Lower leg skin (tissue), 3 donors: Measurements from ENCODE around the gene PDK3.

Source experiments
- CTCF ChIP-seq, 3 donors: fragments of 450-650 bp; IDR thresholded peaks; one replicate each; pipeline ENCODE4 v1.5.1; 2016; ENCODE audit warnings: antibody characterized with exemption in 3 of 3, mild to moderate bottlenecking in 3 of 3, moderate library complexity in 2 of 3
- POLR2A ChIP-seq, 2 donors: fragments of 450-650 bp; IDR thresholded peaks; one replicate each; pipeline ENCODE4 v1.6.1; 2016 to 2017; ENCODE audit warnings: antibody characterized with exemption in 2 of 2, mild to moderate bottlenecking in 1 of 2, moderate library complexity in 1 of 2

GRCh38 chrX:24423960-24424359, 41.1 kb upstream of the PDK3 start:
- TF ChIP-seq CTCF (IDR thresholded peaks at IDR 0.05) (no peak), POLR2A (IDR thresholded peaks at IDR 0.05) (no peak)
